ENCODE results near the gene GAS6. TPM values are rescaled to one million over a fixed set of nuclear protein-coding genes. Genes with fewer than 3 reads are reported as not detected.

Gene GAS6
- total and polyA plus RNA-seq, 2 donors (not counting 1 experiment from before 2014, with no cell fraction given), result 0.25 to 0.78 TPM

- Mint-ChIP-seq H3K4me1 (peaks cover 16% of the 10 kb centered on the region), H3K27me3 (peaks cover 57% of the 10 kb centered on the region), H3K9me3 (ENCODE audit: insufficient read depth) (peaks cover 4% of the 10 kb centered on the region), H3K27ac (no peak overlapping the region), H3K4me3 (peak overlapping the region; percentile 69)
- ChIA-PET CTCF (no interaction called here), POLR2A (no interaction called here)
- peaks cover 16 to 19% of the 10 kb centered on the region in 2 donors for H3K4me1 ChIP-seq (ENCODE audit: control insufficient read depth in 2 of 2, insufficient read depth in 2 of 2, low read length in 2 of 2)
- TF ChIP-seq CTCF (IDR thresholded peaks at IDR 0.05) (no peak), EZH2 (IDR thresholded peaks at IDR 0.05; ENCODE audit: borderline replicate concordance, insufficient read depth, low read depth, low read length, poor library complexity, severe bottlenecking) (no peak)
- no peak overlapping the region for H3K4me2 ChIP-seq (replicated peaks; ENCODE audit: low read depth, low read length, poor library complexity, severe bottlenecking)
- intact Hi-C loops (cut with micrococcal nuclease), result no loop called here
- 100% methylated on average over 1 of the region's 4 CpGs for WGBS (ENCODE audit: insufficient coverage)
- peaks cover 0 to 46% (median 21%) of the 10 kb centered on the region in 4 experiments for H3K27me3 ChIP-seq (replicated peaks in 1 of 4; ENCODE audit: control extremely low read depth in 1 of 4, control insufficient read depth in 3 of 4, insufficient read depth in 4 of 4, low read length in 3 of 4)
- H3K27ac ChIP-seq (ENCODE audit: low read length in 2 of 2), result no peak overlapping the region
- H3K9ac ChIP-seq (ENCODE audit: low read length), result no peak overlapping the region
- H4K20me1 ChIP-seq (ENCODE audit: control insufficient read depth, insufficient read depth, low read length, poor library complexity, severe bottlenecking), result no peaks in the 10 kb centered on the region
- H2AFZ ChIP-seq (ENCODE audit: insufficient read depth, low read depth, low read length, poor library complexity, severe bottlenecking), result no peak overlapping the region
- no peak for DNase-seq
- ATAC-seq (ENCODE audit: low read depth), result no peak
- no peaks in the 10 kb centered on the region for H3K79me2 ChIP-seq (ENCODE audit: control insufficient read depth, insufficient read depth, low read length)
- no peak overlapping the region for H3K4me3 ChIP-seq (ENCODE audit: control extremely low read depth in 1 of 5, extremely low read depth in 1 of 5, insufficient read depth in 1 of 5, low read depth in 2 of 5, low read length in 4 of 5)
- H3K9me3 ChIP-seq (ENCODE audit: control extremely low read depth in 1 of 3, control insufficient read depth in 2 of 3, insufficient read depth in 1 of 3, low read length in 2 of 3), result peaks cover 0 to 11% (median 0%) of the 10 kb centered on the region in 3 donors
- no peaks in the 10 kb centered on the region for H3K36me3 ChIP-seq (replicated peaks in 1 of 2; ENCODE audit: control extremely low read depth in 1 of 2, control insufficient read depth in 1 of 2, extremely low read depth in 1 of 2, insufficient read depth in 2 of 2, low read length in 1 of 2)
Measured at GRCh38 chr13:113865427-113865826, 1.6 kb upstream of the GAS6 start.

- H3K4me2 ChIP-seq (replicated peaks; ENCODE audit: low read depth, low read length, poor library complexity, severe bottlenecking), result peak overlapping the region; percentile 93
- Mint-ChIP-seq H3K4me3 (peak overlapping the region; percentile 81), H3K27ac (no peak overlapping the region), H3K4me1 (peaks cover 16% of the 10 kb centered on the region), H3K9me3 (ENCODE audit: insufficient read depth) (peaks cover 4% of the 10 kb centered on the region), H3K27me3 (peaks cover 50% of the 10 kb centered on the region)
- peak overlapping the region; percentile 11 for H3K9ac ChIP-seq (ENCODE audit: low read length)
- H2AFZ ChIP-seq (ENCODE audit: insufficient read depth, low read depth, low read length, poor library complexity, severe bottlenecking), result peak overlapping the region; percentile 28
- intact Hi-C loops (cut with micrococcal nuclease), result no loop called here
- no peaks in the 10 kb centered on the region for H4K20me1 ChIP-seq (ENCODE audit: control insufficient read depth, insufficient read depth, low read length, poor library complexity, severe bottlenecking)
- peak overlapping the region in 2 of 5 experiments; percentile 27 to 53 for H3K4me3 ChIP-seq (ENCODE audit: control extremely low read depth in 1 of 5, extremely low read depth in 1 of 5, insufficient read depth in 1 of 5, low read depth in 2 of 5, low read length in 4 of 5)
- TF ChIP-seq EZH2 (IDR thresholded peaks at IDR 0.05; ENCODE audit: borderline replicate concordance, insufficient read depth, low read depth, low read length, poor library complexity, severe bottlenecking), result no peak
- TF ChIP-seq CTCF (IDR thresholded peaks at IDR 0.05), result no peak
- peaks cover 0 to 49% (median 21%) of the 10 kb centered on the region in 4 experiments for H3K27me3 ChIP-seq (replicated peaks in 1 of 4; ENCODE audit: control extremely low read depth in 1 of 4, control insufficient read depth in 3 of 4, insufficient read depth in 4 of 4, low read length in 3 of 4)
- H3K36me3 ChIP-seq (replicated peaks in 1 of 2; ENCODE audit: control extremely low read depth in 1 of 2, control insufficient read depth in 1 of 2, extremely low read depth in 1 of 2, insufficient read depth in 2 of 2, low read length in 1 of 2), result no peaks in the 10 kb centered on the region
- CTCF ChIA-PET, result no interaction called here
- DNase-seq (no peak), ATAC-seq (ENCODE audit: low read depth) (no peak)
- peaks cover 0 to 11% (median 0%) of the 10 kb centered on the region in 3 donors for H3K9me3 ChIP-seq (ENCODE audit: control extremely low read depth in 1 of 3, control insufficient read depth in 2 of 3, insufficient read depth in 1 of 3, low read length in 2 of 3)
- POLR2A ChIA-PET, result no interaction called here
- no peaks in the 10 kb centered on the region for H3K79me2 ChIP-seq (ENCODE audit: control insufficient read depth, insufficient read depth, low read length)
- H3K4me1 ChIP-seq (ENCODE audit: control insufficient read depth in 2 of 2, insufficient read depth in 2 of 2, low read length in 2 of 2), result peaks cover 16 to 19% of the 10 kb centered on the region in 2 donors
- H3K27ac ChIP-seq (ENCODE audit: low read length in 2 of 2), result no peak overlapping the region
- 31% methylated on average over 4 of the region's 10 CpGs for whole genome bisulfite sequencing (ENCODE audit: insufficient coverage)
Measured at GRCh38 chr13:113864273-113864890, 506 bp upstream of the GAS6 start.
